Trophoblast cell (in vitro differentiated cells and primary cell): ENCODE data around the gene AFG1L.

ENCODE experiments used
- DNase-seq, 2 donors: peaks; one replicate each; pipeline ENCODE4 v3.0.0-alpha.2; 2016
- H2AFZ ChIP-seq: 2 replicates; pipeline ENCODE4 v1.6.1; 2013; ENCODE audit warnings: low read length, moderate library complexity, mild to moderate bottlenecking; ENCODE audit not compliant: insufficient read depth, poor library complexity
- H2AK5ac ChIP-seq: 2 replicates; pipeline ENCODE4 v1.6.1; 2013; ENCODE audit warnings: mild to moderate bottlenecking, low read length
- H2BK120ac ChIP-seq: 2 replicates; pipeline ENCODE4 v1.6.1; 2013; ENCODE audit warnings: low read length, mild to moderate bottlenecking, moderate library complexity; ENCODE audit not compliant: insufficient read depth, poor library complexity
- H2BK12ac ChIP-seq: 2 replicates; pipeline ENCODE4 v1.6.1; 2013; ENCODE audit warnings: mild to moderate bottlenecking, low read length, moderate library complexity
- H2BK5ac ChIP-seq: 2 replicates; pipeline ENCODE4 v1.6.1; 2013; ENCODE audit warnings: low read length, low read depth, moderate library complexity, mild to moderate bottlenecking; ENCODE audit not compliant: poor library complexity
- H3K14ac ChIP-seq: 2 replicates; pipeline ENCODE4 v1.6.1; 2013; ENCODE audit warnings: mild to moderate bottlenecking, low read length
- H3K18ac ChIP-seq: 2 replicates; pipeline ENCODE4 v1.6.1; 2013; ENCODE audit warnings: mild to moderate bottlenecking, low read length
- H3K23ac ChIP-seq: 2 replicates; pipeline ENCODE4 v1.6.1; 2013; ENCODE audit warnings: low read length
- H3K27ac ChIP-seq: 2 replicates; pipeline ENCODE4 v1.5.1; 2013; ENCODE audit warnings: low read depth, mild to moderate bottlenecking, inconsistent platforms, low read length, moderate library complexity
- H3K27me3 ChIP-seq: 2 replicates; pipeline ENCODE4 v1.6.1; 2013; ENCODE audit warnings: inconsistent platforms, mild to moderate bottlenecking, low read length, moderate library complexity; ENCODE audit not compliant: insufficient read depth
- H3K36me3 ChIP-seq, 2 experiments: 1 replicate in 1 of 2; 2 replicates in 1 of 2; pipeline ENCODE4 v1.6.1; 2013; ENCODE audit warnings: low read length in 2 of 2, mild to moderate bottlenecking in 2 of 2, moderate library complexity in 1 of 2; ENCODE audit not compliant: insufficient read depth in 2 of 2, control insufficient read depth in 1 of 2
- H3K4ac ChIP-seq: 2 replicates; pipeline ENCODE4 v1.6.1; 2013; ENCODE audit warnings: low read depth, mild to moderate bottlenecking, low read length, moderate library complexity
- H3K4me1 ChIP-seq, 2 experiments: 1 replicate in 1 of 2; 2 replicates in 1 of 2; pipeline ENCODE4 v1.6.1; 2013; ENCODE audit warnings: low read length in 2 of 2, mild to moderate bottlenecking in 2 of 2, moderate library complexity in 1 of 2; ENCODE audit not compliant: insufficient read depth in 2 of 2, control insufficient read depth in 1 of 2
- H3K4me2 ChIP-seq: 2 replicates; pipeline ENCODE4 v1.6.1; 2013; ENCODE audit warnings: inconsistent platforms, mild to moderate bottlenecking, low read length, moderate library complexity
- H3K4me3 ChIP-seq: 2 replicates; pipeline ENCODE4 v1.5.1; 2013; ENCODE audit warnings: mild to moderate bottlenecking, low read depth, low read length, inconsistent platforms
- H3K79me1 ChIP-seq: one replicate; pipeline ENCODE4 v1.6.1; 2013; ENCODE audit warnings: low read length
- H3K79me2 ChIP-seq: 2 replicates; pipeline ENCODE4 v1.6.1; 2013; ENCODE audit warnings: low read length, mild to moderate bottlenecking; ENCODE audit not compliant: control insufficient read depth, insufficient read depth, poor library complexity
- H3K9ac ChIP-seq: 2 replicates; pipeline ENCODE4 v1.6.1; 2013; ENCODE audit warnings: mild to moderate bottlenecking, low read length
- H3K9me3 ChIP-seq: 2 replicates; pipeline ENCODE4 v1.6.1; 2013; ENCODE audit warnings: low read depth, mild to moderate bottlenecking, control low read depth, inconsistent platforms, low read length; ENCODE audit not compliant: insufficient read depth
- H4K12ac ChIP-seq: 2 replicates; pipeline ENCODE4 v1.6.1; 2013; ENCODE audit warnings: low read depth, mild to moderate bottlenecking, low read length, moderate library complexity
- H4K8ac ChIP-seq: 2 replicates; pipeline ENCODE4 v1.6.1; 2013; ENCODE audit warnings: low read depth, mild to moderate bottlenecking, low read length, moderate library complexity
- H4K91ac ChIP-seq: one replicate; pipeline ENCODE4 v1.6.1; 2013; ENCODE audit warnings: low read depth, mild to moderate bottlenecking, low read length, moderate library complexity
- whole genome bisulfite sequencing: extraction: QIAGEN DNeasy Blood & Tissue Kit; methylation state at CpG from one replicate; pipeline ENCODE4 v1.1.7; 2013; ENCODE audit warnings: missing lambda C conversion rate; ENCODE audit not compliant: insufficient read length, insufficient coverage; ENCODE audit errors: extremely low coverage; 5-methylcytosine and 5-hydroxymethylcytosine counted together

Gene AFG1L

GRCh38 chr6:108355890-108356289 is 61.0 kb downstream of the AFG1L start:
- Histone ChIP-seq H3K79me1 (no peaks in the 10 kb centered on the region), H4K12ac (no peak overlapping the region), H3K4me2 (no peak overlapping the region), H2AK5ac (no peak overlapping the region), H3K4me1 (peaks cover 0 to 3% of the 10 kb centered on the region in 2 experiments), H3K14ac (no peak overlapping the region), H3K79me2 (no peaks in the 10 kb centered on the region), H2BK12ac (no peak overlapping the region), H3K4me3 (no peak overlapping the region), H2BK5ac (no peak overlapping the region), H3K4ac (no peak overlapping the region), H3K23ac (no peak overlapping the region), H3K36me3 (peaks cover 3% of the 10 kb centered on the region in 2 experiments), H2BK120ac (no peak overlapping the region), H3K27ac (no peak overlapping the region), H3K18ac (no peak overlapping the region), H2AFZ (no peak overlapping the region), H3K9ac (no peak overlapping the region), H4K91ac (no peak overlapping the region), H4K8ac (no peak overlapping the region), H3K9me3 (no peaks in the 10 kb centered on the region), H3K27me3 (no peaks in the 10 kb centered on the region)
- no CpG with 5 or more reads among the region's 2 CpGs for whole genome bisulfite sequencing
- no peak for DNase-seq

DNA sequence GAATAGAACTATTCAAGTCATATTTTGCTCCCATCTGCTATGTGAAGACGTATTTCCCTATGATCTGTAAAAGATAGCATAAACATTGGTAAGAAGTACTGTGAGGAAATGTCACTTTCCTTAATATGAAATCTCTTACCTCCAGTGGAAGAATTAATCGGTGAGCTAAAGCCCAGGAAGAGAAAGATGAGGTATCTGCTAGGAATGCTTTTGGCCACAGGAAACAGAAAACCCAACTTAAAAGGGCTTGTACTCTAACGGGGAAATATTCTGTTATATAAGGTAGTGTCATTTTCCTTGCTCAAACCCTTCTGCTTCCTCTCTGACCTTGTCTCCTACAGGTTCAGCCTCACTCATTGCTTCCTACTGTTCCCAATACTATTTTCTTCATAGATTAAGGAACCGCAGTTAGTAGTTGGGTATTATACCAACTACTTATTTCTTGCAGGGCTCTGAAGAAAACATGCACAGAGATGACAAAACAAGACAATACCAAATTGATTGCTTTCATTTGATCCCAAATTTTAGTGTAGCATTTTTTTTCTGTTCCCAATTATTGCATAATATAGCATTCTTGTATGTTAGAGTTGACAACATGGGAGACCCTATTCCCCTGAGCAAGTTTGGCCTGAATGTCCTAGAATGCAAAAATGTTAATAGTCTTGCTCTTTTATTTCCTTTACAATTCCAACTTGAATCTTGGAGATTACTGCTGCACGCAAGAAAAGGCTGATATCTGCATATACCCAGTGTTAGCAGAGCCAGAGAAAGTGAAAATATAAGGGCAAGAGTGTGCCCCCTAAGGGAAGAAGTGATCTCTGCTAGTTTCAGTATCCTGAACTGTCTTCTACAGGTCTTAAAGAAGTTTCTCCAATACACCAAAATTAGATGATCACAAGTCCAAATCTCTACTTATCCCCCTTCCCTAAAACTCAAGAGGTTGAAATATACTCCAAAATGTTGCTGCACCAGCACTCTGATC is 65.3 kb downstream of the AFG1L start:
- no peak overlapping the region for H2BK12ac ChIP-seq
- no peak overlapping the region for H3K4me2 ChIP-seq
- no peak overlapping the region for H3K4me3 ChIP-seq
- no peak overlapping the region for H4K91ac ChIP-seq
- no peak overlapping the region for H3K9ac ChIP-seq
- no peaks in the 10 kb centered on the region for H3K4me1 ChIP-seq
- H3K4ac ChIP-seq, result no peak overlapping the region
- H3K27ac ChIP-seq, result no peak overlapping the region
- no peaks in the 10 kb centered on the region for H3K79me2 ChIP-seq
- H3K36me3 ChIP-seq, result peaks cover 3% of the 10 kb centered on the region in 2 experiments
- no peak overlapping the region for H2AFZ ChIP-seq
- no peak overlapping the region for H3K14ac ChIP-seq
- H2BK5ac ChIP-seq, result no peak overlapping the region
- H2AK5ac ChIP-seq, result no peak overlapping the region
- no peaks in the 10 kb centered on the region for H3K9me3 ChIP-seq
- H2BK120ac ChIP-seq, result no peak overlapping the region
- no peak overlapping the region for H3K23ac ChIP-seq
- no peaks in the 10 kb centered on the region for H3K27me3 ChIP-seq
- H4K8ac ChIP-seq, result no peak overlapping the region
- no peaks in the 10 kb centered on the region for H3K79me1 ChIP-seq
- WGBS, result no CpG with 5 or more reads among the region's 5 CpGs
- no peak overlapping the region for H4K12ac ChIP-seq
- DNase-seq, result peak in 1 of 2 donors; percentile 35
- no peak overlapping the region for H3K18ac ChIP-seq

DNA sequence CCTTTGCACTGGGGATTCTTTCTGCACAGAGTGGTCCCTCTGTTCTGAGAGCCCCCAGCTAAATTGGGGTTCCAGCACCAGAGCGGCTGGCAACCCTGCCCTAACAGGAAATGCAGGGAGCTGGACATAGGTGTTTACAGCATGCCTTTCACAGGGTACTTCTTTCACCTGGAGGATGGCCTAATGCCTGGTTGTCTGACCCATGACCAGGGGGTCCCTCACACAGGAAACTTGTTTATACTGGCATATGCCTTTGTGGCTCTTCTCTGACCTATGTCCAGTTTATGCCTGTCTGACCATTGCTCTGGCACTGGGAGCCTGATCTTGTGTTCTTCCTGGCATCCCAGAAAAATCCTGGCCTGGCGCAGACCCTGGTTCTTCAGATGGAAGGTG is 66.1 kb downstream of the AFG1L start:
- H3K23ac ChIP-seq, result no peak overlapping the region
- H3K4me2 ChIP-seq, result no peak overlapping the region
- no peak overlapping the region for H2BK12ac ChIP-seq
- H3K27me3 ChIP-seq, result no peaks in the 10 kb centered on the region
- H3K79me1 ChIP-seq, result no peaks in the 10 kb centered on the region
- no peaks in the 10 kb centered on the region for H3K79me2 ChIP-seq
- H3K4ac ChIP-seq, result no peak overlapping the region
- H4K91ac ChIP-seq, result no peak overlapping the region
- H4K12ac ChIP-seq, result no peak overlapping the region
- WGBS, result no CpG with 5 or more reads among the region's 2 CpGs
- H2BK120ac ChIP-seq, result no peak overlapping the region
- H3K4me1 ChIP-seq, result no peaks in the 10 kb centered on the region
- H3K9ac ChIP-seq, result no peak overlapping the region
- no peak overlapping the region for H2BK5ac ChIP-seq
- H4K8ac ChIP-seq, result no peak overlapping the region
- no peak overlapping the region for H3K18ac ChIP-seq
- peaks cover 3% of the 10 kb centered on the region in 2 experiments for H3K36me3 ChIP-seq
- H3K14ac ChIP-seq, result no peak overlapping the region
- H3K9me3 ChIP-seq, result no peaks in the 10 kb centered on the region
- H2AFZ ChIP-seq, result no peak overlapping the region
- DNase-seq, result no peak
- no peak overlapping the region for H3K27ac ChIP-seq
- H3K4me3 ChIP-seq, result no peak overlapping the region
- H2AK5ac ChIP-seq, result no peak overlapping the region

DNA sequence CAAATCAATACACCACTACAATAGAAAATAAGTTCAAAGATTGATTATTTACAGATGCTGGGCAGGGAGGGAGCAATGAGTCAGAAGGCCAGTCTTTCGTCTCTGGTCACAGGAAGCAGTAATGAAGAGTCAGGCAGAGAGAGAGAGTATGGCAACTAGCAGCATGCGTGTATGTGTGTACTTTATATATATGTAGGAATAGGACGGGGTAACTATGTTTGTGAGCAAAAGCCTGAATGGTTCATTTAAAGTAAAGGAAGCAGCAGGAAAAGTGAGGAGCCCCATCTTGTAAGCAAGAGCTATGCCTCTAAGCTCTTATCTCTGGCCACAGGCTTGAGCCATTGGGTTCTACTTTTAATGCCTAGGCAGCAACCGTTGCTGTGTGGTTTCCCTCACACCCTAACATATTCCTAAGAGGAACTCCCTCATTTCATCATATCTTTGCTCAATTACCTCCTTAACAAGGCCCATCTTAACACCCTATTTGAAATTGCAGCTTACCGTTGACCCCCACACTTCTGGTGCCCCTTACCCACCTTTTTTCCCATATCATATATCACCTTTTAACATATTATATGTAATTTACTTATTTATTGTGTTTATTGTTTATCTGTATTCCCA is 66.6 kb downstream of the AFG1L start:
- no peaks in the 10 kb centered on the region for H3K9me3 ChIP-seq
- no peaks in the 10 kb centered on the region for H3K79me2 ChIP-seq
- H2AFZ ChIP-seq, result no peak overlapping the region
- H4K12ac ChIP-seq, result no peak overlapping the region
- H3K36me3 ChIP-seq, result peaks cover 3% of the 10 kb centered on the region in 2 experiments
- no peak overlapping the region for H3K27ac ChIP-seq
- no peak overlapping the region for H3K18ac ChIP-seq
- no peak overlapping the region for H3K9ac ChIP-seq
- no peak overlapping the region for H3K23ac ChIP-seq
- H4K91ac ChIP-seq, result no peak overlapping the region
- H3K4me2 ChIP-seq, result no peak overlapping the region
- no peaks in the 10 kb centered on the region for H3K4me1 ChIP-seq
- no peak overlapping the region for H2BK12ac ChIP-seq
- no peaks in the 10 kb centered on the region for H3K79me1 ChIP-seq
- H2AK5ac ChIP-seq, result no peak overlapping the region
- no CpG with 5 or more reads among the region's 5 CpGs for WGBS
- H2BK120ac ChIP-seq, result no peak overlapping the region
- H2BK5ac ChIP-seq, result no peak overlapping the region
- no peak overlapping the region for H3K4me3 ChIP-seq
- no peak overlapping the region for H3K4ac ChIP-seq
- no peaks in the 10 kb centered on the region for H3K27me3 ChIP-seq
- H3K14ac ChIP-seq, result no peak overlapping the region
- H4K8ac ChIP-seq, result no peak overlapping the region
- no peak for DNase-seq
